Stimulated activated CD4-positive, alpha-beta T cell treated with anti-CD3 and anti-CD28 coated beads, Interleukin-2, amount 100 ng/mL, for 24 hours (primary cell): ENCODE results near the gene ERCC6L2.
A peak's percentile ranks its signal among the peaks of the same experiment; 100 is the strongest.

Experiments used
- DNase-seq, 2 donors: peaks; one replicate each; pipeline ENCODE4 v3.0.0-alpha.2; 2020

Gene ERCC6L2

GRCh38 chr9:95864852-95865580 is 10.5 kb upstream of the ERCC6L2 start:
- no peak for DNase-seq

- DNase-seq = no peak
Observed at GRCh38 chr9:95870352-95870751, 5.1 kb upstream of the ERCC6L2 start.

DNA sequence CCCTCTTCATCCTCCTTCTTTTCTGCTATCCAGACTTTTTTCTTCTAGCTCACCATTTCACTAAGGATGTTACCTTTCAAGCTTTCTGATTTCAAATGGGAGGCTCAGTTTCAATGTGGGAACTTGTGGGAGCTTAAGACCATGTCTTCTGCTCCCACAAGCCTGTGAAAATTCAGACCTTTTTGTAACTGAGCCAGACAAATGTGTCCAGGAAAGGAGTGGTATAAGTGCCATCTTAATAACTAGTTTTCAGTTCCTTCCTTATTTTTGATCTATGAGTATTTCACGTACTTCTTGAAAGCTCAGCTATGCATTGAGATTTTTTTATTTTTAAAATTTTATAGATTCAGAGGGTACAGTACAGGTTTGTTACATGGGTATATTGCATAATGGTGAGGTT is 4.6 kb upstream of the ERCC6L2 start:
- DNase-seq = no peak

DNA sequence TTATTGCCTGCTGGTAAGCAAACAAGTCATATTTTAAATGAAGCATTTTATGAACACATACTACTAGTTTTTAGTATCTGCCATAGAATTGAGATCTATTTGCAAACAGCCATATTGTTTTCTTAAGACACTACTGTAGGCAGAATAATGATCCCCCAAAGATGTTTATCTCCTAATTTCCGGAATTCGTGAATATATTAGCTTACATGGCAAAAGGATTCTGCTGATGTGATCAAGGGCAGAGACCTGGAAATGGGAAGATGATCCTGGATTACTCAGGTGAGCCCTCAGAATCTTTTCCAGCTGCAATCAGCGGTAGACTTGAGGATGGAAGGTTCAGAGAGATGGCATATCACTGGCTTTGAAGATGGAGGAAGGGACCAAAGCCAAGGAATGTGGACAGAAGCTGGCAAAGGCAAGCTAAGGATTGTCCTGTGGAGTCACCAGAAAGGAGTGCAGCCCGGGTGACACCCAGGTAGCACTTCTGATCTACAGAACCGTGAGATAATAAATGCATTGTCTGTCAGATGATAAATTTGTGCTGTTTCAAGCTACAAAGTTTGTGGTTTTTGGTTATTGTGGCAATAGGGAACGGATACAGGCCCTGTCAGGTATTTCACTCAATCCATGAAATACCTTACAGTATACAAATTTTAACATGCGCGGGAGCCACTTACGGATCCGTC is 1.0 kb upstream of the ERCC6L2 start:
- DNase-seq = no peak

DNA sequence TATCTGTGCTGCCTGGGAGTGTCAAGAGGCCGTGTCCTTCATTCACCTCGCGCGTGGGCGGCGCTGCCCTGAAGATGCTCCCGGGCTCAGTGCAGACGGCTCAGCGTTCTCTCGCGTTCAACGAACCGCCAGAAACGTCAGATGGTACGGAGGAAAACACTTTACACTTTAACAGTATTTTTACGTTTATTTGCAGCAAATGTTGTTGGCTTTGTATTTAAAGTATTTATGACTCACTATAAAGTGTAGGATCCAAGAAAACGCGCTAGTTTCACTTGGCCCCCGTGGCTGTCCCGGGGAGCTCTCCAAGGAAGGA is 544 bp upstream of the ERCC6L2 start:
- DNase-seq = peak; percentile 69 to 74

DNA sequence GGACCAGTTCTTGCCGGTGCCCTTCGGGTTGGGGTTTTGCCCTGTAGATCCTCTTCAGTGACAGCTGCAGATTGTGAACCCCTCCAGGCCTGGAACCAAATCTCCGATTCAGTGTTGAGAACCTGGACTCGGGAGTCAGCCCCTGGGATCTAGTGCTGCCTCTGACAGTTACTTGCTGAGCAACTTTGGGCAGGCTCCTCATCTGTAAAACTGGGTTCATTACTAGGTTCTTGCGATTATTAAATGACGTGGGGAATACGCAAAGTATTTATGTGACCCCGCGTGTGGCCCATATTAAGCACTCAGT is 600 bp downstream of the ERCC6L2 start:
- no peak for DNase-seq

DNA sequence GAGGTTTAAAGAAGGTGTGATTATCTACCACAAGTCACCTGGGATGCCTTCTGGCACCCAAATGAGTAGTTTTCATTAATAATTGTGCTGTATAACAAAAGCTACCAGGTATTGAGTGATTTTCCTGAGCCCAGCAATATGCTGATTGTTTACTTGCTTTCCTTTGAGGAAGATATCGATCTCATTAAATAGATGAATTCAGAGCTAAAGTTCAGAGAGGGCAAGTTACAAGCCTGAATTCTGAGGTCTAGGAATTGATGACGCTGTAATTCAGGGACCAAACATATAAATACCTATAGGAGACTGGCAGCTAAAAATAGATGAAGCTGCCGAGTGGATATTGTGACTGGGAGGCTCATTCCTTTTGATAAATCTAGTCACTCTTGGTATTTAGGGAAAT is 1.1 kb downstream of the ERCC6L2 start:
- no peak for DNase-seq

GRCh38 chr9:95877984-95878383 is 2.5 kb downstream of the ERCC6L2 start:
- DNase-seq = no peak

DNA sequence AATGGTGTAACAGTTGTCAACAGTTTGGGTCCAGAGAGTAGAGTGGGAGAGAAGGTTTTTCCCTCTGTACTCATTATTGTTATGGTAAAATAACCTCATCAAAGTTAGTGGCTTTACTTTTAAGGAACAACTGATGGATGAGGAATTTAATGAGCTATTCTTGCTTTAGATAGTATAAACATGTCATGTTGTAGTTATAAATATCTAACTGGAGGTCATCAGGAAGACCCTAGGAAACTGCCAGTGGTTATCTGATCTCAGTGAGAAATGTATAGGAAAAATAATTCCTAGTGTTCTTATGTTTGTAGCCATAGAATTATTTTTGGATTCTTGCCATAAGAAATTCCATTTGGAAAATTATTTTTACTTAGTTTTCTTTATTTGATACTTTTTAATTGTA is 4.1 kb downstream of the ERCC6L2 start:
- no peak for DNase-seq

DNA sequence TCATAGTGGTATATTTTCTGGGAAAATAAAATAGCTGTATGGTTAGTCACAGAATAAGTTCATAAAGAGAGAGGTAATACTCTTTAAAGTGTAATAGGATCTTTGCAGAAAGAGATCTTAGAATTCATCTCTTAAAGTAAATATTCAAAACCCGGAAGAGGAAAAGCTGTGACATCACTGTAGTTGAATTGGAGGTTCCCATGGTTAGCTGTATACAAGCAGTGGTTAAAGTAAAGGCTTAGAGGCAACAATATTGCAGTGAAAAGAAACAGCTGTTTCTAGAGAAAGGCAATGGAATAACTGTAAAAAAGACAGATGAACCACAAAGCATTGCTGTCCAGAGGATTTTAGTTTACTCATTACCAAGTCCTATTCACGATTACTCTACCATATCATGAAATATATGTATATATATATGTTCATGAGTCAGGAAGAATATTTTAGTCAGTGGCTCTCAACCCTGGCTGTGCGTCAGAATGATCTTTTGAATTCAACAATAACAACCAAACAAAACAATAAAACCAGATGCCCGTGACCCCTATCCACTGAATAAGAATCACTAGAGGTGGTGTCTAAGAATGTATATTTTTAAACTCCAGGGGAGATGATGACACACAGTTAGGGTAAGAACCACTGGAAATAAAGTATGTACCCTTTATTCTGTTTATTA is 4.7 kb downstream of the ERCC6L2 start:
- DNase-seq = no peak

GRCh38 chr9:95887926-95888497 is 12.5 kb downstream of the ERCC6L2 start:
- DNase-seq = no peak

GRCh38 chr9:95890594-95890993 is 15.1 kb downstream of the ERCC6L2 start:
- DNase-seq = no peak

- DNase-seq = no peak
Observed at GRCh38 chr9:95891067-95891671, 15.7 kb downstream of the ERCC6L2 start.

DNA sequence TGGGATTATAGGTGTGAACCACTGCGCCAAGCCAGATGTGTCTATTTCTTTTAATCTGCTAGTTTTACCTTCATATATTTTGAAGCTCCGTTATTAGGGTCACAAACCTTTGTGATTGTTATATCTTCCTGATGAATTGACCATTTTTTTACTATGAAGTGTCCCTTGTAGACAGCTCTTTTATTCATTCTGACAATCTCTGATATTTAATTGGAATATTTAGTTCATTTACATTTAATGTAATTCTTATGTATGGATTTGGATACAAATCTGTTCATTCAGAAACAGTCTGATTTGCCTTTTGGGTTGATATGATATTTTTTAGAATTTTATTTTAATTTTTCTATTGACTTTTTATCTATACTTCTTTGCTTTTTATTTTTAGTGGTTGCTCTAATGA is 17.2 kb downstream of the ERCC6L2 start:
- DNase-seq = no peak

GRCh38 chr9:95896580-95896979 is 21.1 kb downstream of the ERCC6L2 start:
- no peak for DNase-seq

DNA sequence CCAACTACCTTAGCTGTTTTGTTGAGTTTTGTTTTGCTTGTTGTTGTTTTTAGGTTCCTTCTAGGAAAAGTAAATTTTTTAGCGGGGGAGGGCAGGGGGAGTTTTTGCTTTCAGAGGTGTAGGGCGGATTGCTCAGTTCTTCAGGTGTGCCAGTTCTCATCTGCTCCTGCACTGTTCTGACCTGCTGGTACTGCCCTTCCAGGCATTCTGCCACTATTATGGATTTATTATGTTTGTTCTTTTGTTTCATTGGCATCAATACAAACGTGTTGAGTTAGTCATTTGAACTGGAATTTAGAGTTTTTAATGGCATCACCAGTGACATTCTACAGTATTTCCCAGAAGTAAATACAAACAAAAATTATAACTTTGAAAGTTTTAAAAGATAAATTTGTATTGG is 26.0 kb downstream of the ERCC6L2 start:
- no peak for DNase-seq

GRCh38 chr9:95903398-95903797 is 27.9 kb downstream of the ERCC6L2 start:
- DNase-seq = no peak

GRCh38 chr9:95907794-95908193 is 32.3 kb downstream of the ERCC6L2 start:
- no peak for DNase-seq

DNA sequence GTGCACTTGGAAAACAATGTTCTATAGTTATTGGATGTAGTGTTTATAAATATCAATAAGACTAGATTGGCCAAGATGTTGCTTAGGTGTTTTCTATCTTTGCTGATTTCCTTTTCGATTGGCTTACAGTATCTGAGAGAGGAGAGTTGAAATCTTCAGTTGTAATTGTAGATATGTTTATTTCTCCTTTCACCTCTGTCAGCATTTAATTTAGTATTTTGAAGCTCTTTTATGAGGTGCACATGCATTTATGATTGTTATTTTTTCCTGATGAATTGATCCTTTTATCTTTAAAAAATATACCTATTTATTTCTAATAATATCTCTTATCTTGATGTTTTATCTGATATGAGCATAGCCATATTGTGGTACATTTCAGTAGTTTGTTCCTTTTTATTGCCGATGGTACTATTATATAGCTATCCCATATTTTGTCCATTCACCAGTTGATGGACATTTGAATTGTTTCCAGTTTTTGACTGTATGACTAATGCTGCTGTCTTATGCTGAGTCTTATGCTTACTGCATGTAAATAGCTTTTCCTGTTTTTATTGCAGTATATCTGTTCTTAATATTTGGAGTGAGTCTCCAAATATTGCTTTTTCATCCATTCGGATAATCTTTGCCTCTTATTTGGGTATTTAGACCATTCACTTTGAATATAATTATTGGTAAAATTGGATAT is 34.7 kb downstream of the ERCC6L2 start:
- DNase-seq = no peak

- no peak for DNase-seq
Observed at GRCh38 chr9:95910770-95911340, 35.4 kb downstream of the ERCC6L2 start.

DNA sequence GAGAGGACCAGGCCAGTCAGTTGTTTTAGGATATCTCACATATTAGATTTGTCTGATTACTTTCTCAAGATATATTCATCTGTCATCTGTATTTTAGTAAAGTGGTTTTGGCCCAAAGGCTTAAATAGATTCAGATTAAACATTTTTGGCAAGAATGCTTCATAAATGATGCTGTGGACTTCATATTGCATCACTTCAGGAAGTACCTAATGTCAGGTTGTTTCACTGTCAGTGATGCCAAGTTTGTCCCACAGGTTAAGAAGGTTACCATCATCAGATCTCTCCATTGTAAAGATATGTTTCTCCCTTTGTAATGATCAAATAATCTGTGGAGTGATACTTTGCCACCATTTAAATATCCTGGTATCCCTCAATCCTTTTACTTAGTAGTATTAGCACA is 37.3 kb downstream of the ERCC6L2 start:
- no peak for DNase-seq

GRCh38 chr9:95920017-95920416 is 44.5 kb downstream of the ERCC6L2 start:
- no peak for DNase-seq

GRCh38 chr9:95923794-95924193 is 48.3 kb downstream of the ERCC6L2 start:
- DNase-seq = no peak
